Posterior cingulate gyrus (tissue), 11 donors: ENCODE results near the gene FERMT1.
"Not testable (repeated sequence)": the region's sequence is repeated elsewhere in the genome, so short reads cannot be mapped to it uniquely, and the experiment has no call there.

Experiments used
- DNase-seq, 10 donors: peaks; one replicate each; pipeline versions ENCODE4 v3.0.0 to v3.0.0-alpha.2; 2020 to 2021; ENCODE audit warnings: mixed read lengths in 3 of 10
- intact Hi-C: fragments of 100-400 bp; cut with DNase I; formaldehyde crosslinking; loops from one replicate; pipeline ENCODE4 v1.15.1; 2023

The FERMT1 gene

GRCh38 chr20:6044115-6044514 lies 78.7 kb downstream of the FERMT1 start:
- intact Hi-C loops: no loop called here
- DNase-seq: no peak

GRCh38 chr20:6041808-6042265 lies 81.0 kb downstream of the FERMT1 start:
- intact Hi-C loops: no loop called here
- DNase-seq: peak in 1 of 10 donors; percentile 80

- DNase-seq: peak in 2 of 10 donors; percentile 80 to 84
- intact Hi-C loops: no loop called here
These were observed 81.6 kb downstream of the FERMT1 start for GRCh38 chr20:6040958-6041807.

DNA sequence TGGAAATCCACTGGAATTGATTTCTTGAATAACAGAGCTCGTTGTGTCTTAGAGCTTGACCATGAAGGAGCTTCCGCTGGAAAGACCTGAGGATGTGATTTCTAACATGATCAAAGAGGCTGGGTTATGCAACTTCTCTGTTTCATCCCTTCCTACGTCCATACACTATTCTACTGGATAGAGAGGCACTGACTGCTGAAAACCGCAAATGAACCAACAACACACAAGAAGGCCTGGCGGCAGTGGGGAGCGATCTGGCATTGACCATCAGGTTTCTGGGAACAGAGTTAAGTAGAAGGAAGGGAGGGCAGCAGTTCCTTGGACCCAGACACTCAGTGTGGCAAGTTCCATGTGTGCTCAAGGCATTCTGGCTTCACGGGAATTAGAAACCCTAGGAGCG lies 82.3 kb downstream of the FERMT1 start:
- intact Hi-C loops: no loop called here

DNA sequence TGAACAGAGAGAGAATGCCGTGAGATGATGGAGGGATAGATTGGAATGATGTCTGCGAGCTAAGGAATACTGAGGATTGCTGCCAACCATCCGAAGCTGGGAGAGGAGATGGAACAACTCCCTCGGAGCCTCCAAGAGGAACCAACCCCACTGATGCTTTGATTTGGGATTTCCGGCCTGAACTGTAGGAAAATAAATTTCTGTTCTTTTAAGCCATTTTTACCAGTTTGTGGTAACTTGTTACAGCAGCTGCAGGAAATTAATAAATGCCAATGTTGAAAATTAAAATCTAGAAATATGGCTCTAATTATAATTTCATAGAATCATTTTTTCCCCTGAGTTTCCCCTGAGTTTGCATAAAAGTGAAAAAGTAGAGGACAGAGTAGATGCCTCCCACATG lies 83.1 kb downstream of the FERMT1 start:
- DNase-seq: no peak
- intact Hi-C loops: no loop called here

More for the DNA sequence above, 82.3 kb downstream of the FERMT1 start:
- no peak for DNase-seq

DNA sequence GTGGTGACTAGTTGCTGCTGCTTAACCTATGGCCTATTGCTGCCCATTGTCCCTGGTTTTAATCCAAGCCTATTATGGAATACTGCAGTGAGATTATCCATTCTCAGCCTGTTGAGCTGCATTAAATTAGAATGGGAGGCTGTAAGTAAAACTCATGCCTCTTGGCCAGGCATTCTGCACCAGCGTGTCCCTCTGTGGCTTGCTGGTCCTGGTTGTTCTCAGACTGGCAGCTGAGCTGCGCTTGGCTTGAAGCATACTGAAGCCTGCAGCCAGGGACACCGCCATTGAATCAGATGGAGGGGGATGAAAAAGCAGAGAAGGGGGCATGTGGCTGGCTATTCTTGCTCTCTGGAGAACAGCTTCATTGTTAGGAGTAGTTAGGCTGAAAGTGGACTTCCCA lies 84.6 kb downstream of the FERMT1 start:
- intact Hi-C loops: no loop called here
- DNase-seq: peak in 1 of 10 donors; percentile 82

DNA sequence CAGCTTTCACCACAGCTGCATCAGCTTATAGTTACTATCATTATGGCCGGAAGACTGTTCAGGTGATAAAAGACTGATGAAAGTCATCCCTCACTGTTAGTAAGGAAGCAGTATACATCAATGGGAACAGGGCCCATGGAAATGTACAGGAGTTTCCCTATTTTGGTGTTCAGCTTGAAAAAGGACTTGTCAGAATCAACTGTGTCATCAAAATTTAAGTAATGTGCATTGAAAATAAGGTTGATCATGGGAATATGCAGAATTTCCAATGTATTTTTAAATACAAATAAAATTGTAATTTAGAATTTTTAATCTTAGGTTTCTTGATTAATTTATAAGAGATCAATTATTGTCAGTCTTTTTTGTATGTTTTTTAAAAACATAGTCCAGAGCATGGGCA lies 85.7 kb downstream of the FERMT1 start:
- intact Hi-C loops: no loop called here

DNA sequence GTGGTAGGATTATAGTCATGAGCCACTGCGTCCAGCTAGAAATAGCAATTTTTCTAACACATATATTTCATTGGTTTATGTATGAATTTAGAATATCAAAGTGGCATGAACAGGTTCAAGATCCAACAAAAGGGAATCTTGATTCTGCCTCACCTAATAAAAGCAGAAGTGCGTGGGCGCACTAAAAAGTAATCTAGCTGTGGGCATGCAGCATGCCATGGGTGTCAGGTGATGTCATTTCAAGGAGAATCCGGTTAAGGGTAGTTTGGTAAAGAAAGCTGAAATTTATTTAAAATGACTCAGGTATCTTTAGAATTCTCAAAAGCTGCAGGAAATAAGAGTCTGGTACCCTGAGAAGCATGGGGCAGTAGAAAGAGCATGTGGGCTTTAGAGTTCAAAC lies 86.6 kb downstream of the FERMT1 start:
- no peak for DNase-seq
- intact Hi-C loops: no loop called here

More for the DNA sequence above, 85.7 kb downstream of the FERMT1 start:
- DNase-seq: no peak

- no peak for DNase-seq
- intact Hi-C loops: no loop called here
These were observed 88.5 kb downstream of the FERMT1 start for GRCh38 chr20:6034134-6034969.

GRCh38 chr20:6032907-6033306 lies 89.9 kb downstream of the FERMT1 start:
- intact Hi-C loops, DNase-seq: not testable (repeated sequence)

GRCh38 chr20:6030453-6031080 lies 92.3 kb downstream of the FERMT1 start:
- intact Hi-C loops: no loop called here
- no peak for DNase-seq

GRCh38 chr20:6029538-6029937 lies 93.3 kb downstream of the FERMT1 start:
- no peak for DNase-seq
- intact Hi-C loops: no loop called here

- intact Hi-C loops: no loop called here
- no peak for DNase-seq
These were observed 94.0 kb downstream of the FERMT1 start for GRCh38 chr20:6028818-6029217.

DNA sequence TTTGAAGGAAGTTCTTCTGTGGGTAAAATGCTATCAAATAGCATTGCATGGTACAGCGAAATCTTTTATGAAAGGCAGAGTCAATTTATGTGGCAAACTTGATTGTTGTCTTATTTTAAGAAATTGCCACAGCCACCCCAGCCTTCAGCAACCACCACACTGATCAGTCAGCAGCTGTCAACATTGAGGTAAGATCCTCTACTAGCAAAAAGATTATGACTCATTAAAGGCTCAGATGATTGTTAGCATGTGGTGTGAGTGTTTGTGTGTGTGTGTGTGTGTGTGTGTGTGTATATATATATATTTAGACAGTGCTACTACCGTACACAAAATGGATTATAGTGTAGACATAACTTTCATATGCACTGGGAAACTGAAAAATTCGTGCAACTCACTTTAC lies 96.8 kb downstream of the FERMT1 start:
- intact Hi-C loops: no loop called here
- no peak for DNase-seq
